GM20000 (cell line): Measurements from ENCODE around the gene HOXA11.

Experiments
- DNase-seq: peaks from one replicate; pipeline ENCODE4 v3.0.0; 2012; ENCODE audit warnings: low spot score
- TF ChIP-seq, protein P1 (sequence below): IDR thresholded peaks from 2 replicates; pipeline ENCODE4 v1.5.1; 2012; ENCODE audit warnings: mild to moderate bottlenecking, control low read depth; ENCODE audit errors: extremely low read depth, missing control alignments

HOXA11 gene

DNA sequence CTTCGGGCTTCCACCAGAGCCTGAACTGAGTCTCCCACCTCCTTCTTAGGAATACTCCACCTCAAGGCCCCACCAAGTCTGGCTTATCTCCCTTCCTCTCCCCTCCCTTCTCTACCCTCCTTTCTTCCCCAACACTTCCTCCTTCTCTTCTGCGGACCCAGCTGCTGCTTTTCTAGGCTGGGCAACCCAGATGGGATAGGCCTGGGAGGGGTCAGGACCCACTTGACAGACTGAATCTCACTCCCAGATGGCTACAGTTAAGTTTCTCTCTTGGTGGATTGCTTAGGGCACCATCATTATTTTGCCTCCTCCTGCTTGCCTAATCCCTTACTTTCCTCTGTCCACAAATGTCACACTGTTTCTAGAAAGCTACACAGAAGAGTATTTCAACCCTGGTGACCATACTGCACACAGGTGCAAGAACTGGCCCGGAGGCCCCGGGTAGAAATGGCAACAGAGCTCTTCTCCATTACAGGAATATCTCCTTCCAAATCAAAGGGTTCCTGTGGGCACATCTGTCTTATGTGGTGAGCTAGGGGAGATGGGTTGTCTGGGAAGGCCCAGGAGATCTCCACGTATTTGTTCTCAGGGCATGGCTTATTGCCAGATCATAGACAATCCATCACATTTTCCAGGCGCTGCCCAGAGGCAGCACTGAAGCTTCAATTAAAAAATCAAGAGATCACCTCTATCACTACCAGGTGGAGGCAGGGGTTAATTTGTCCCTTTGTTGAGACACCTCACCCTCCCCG is 5.1 kb upstream of the HOXA11 start:
- TF ChIP-seq, protein P1, sequence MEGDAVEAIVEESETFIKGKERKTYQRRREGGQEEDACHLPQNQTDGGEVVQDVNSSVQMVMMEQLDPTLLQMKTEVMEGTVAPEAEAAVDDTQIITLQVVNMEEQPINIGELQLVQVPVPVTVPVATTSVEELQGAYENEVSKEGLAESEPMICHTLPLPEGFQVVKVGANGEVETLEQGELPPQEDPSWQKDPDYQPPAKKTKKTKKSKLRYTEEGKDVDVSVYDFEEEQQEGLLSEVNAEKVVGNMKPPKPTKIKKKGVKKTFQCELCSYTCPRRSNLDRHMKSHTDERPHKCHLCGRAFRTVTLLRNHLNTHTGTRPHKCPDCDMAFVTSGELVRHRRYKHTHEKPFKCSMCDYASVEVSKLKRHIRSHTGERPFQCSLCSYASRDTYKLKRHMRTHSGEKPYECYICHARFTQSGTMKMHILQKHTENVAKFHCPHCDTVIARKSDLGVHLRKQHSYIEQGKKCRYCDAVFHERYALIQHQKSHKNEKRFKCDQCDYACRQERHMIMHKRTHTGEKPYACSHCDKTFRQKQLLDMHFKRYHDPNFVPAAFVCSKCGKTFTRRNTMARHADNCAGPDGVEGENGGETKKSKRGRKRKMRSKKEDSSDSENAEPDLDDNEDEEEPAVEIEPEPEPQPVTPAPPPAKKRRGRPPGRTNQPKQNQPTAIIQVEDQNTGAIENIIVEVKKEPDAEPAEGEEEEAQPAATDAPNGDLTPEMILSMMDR = no peak
- no peak for DNase-seq

DNA sequence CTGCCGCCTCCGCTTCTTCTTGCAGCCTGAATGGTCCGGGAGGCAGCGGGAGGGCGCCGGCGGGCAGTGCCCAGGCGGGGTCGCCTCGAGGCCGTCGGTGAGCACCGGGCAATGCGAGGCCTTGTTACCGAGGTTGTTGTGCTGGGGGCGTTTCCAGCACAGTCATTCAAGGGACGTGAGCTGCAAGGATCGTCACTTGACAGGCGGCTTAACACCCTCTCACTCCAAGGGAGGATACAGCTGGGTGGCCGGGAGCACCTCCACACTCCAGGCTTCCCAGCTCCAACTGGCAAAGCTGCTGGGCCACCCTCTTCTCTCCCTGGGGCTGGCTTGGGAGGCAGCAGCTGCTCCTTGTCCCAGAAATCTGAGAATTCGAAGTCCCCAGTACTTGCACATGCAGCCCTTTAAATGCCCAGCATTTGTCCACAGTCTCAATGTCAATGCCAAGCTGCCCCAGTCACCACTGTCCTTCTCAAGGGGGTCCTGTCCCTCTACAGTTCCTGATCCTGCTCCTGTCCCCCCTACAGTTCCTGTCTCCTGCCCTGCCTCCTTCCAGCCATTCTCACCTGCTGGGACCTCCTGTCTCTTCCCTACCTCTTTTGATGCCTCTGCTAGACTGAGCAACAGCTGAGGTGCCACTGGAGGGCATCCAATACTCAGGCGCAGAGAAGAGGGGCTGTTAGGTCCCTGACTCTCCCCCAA is 4.4 kb upstream of the HOXA11 start:
- TF ChIP-seq, protein P1 = no peak
- DNase-seq = no peak

DNA sequence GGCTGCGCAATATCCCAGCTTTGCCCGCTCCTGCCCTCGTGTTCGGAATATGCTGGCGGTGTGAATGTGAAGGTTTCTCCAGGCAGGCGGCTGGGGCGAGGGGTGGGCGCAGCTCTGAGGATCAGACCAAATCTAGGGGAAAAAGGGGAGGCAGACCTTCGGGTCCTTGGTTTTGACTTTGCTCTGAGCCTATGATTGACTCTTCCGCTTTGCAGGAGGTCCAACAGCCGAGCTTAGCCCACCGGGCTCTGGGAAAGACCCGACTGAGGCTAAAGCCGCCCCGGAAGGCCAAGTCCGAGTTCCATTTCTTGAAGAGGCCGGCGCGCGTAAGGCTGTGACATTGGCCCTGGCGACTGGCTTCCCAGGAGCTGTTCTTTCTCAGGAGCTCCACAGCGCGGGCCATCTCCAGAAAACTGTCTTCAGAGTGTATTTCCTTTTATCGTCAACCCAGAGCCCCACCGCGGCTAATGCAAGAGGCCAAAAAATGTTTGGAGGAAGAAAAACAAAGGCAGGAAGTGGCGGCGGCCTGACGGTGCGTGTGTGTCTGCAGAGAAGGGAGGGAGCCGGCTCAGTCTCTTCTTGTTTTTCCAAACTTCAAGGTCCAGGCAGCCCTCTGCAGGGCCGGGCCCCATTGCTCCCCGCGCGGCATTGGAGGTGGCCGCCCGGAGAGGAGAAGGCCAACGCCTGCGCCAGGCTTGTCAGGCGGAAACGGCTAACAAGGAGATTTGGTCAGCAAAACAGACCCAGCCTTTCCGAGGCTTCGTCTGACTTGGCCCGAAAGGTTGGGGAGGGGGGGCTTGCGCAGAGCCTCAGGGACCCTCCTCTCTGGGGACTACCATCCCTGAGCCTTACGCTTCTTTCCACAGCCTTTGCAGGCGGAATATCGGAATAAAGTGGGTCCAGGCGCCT is 3.6 kb upstream of the HOXA11 start:
- TF ChIP-seq, protein P1 = no peak
- DNase-seq = no peak

DNA sequence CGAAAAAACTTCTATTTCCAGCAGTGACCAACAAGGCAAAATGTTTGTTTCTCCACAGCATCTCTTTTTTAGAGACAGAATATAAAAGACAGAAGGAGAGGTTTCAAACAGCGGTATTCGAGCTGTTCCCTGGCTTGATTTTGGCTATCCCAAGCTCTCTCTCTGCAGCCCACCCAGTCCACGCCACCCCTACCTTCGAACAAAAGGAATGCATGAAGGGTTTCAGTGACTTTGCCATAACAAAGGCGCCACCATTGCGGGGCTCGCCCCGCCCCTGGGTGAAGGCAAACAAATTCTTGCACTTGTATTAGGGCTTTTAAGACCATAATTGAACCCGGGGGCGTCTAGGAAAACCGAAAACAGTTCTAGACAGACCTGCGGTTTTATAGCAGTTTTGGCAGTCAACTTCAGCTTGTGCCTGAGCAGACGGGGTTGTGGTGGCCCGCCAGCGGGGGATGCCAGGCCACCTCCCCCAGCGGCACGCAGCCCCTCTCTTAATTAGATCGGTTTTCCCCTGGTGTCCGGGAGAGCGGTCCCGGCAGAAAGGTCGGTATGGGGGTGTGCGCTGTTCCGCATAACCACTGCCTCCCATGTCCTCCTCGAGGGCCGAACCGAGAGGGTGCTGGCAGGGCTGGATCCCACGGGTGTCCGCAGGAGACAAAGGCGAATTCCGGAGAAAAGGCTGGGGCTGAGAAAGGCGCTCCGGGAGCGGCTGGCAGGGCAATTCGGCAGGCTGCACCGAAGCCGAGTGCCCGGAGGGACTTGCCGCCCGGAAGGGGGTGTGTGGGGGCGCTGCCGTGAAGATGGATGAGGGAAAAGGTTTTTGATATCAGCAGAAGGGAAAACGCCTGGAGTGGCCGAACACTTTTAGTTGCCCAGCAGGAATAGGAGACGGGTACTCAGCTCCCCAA is 2.7 kb upstream of the HOXA11 start:
- TF ChIP-seq, protein P1 = no peak
- no peak for DNase-seq

DNA sequence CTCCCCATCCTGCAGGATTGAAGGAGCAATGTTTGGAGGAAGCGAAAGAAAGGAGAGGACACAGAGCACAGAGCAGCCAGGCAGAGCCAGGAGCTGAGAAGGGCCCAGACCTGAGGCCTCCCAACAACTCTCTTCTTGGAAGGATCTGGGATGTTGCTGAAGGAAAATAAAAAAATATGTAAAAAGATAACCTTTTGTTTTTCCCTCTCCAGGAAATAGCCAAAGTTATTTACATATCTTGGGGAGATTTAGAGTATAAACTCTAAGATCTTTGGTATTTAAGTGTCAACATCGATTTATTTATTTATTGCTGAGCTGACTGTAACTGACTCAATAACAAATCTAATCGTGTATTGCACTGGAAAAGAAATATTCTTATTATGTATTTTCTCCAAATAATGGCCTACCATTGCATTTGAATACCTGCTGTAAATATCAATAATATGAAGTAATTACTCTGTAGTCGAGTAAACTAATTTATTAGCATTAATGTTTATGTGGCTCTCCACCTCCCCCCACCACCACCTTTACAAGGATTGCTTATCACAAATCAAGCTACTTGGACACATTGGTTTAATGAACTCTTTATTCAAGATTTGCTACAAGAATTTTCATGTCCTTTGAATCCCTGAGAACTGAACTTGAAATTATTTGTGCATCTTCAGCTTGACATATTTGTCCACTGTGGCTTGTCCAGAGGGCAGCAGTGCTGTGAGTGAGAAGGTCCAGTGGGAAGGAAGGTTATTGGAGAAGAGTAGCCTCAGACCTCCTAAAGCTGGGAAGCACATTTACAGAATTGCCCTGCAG is 1.8 kb upstream of the HOXA11 start:
- DNase-seq = no peak
- TF ChIP-seq, protein P1 = no peak
